NCI-H2029 (cell line): ENCODE data around the gene ZSCAN23.
"Not testable (repeated sequence)": the region's sequence is repeated elsewhere in the genome, so short reads cannot be mapped to it uniquely, and the experiment has no call there.

Experiments
- DNase-seq: peaks from one replicate; lab custom pipeline; 2025; lab: John Stamatoyannopoulos, UW

The ZSCAN23 gene

DNA sequence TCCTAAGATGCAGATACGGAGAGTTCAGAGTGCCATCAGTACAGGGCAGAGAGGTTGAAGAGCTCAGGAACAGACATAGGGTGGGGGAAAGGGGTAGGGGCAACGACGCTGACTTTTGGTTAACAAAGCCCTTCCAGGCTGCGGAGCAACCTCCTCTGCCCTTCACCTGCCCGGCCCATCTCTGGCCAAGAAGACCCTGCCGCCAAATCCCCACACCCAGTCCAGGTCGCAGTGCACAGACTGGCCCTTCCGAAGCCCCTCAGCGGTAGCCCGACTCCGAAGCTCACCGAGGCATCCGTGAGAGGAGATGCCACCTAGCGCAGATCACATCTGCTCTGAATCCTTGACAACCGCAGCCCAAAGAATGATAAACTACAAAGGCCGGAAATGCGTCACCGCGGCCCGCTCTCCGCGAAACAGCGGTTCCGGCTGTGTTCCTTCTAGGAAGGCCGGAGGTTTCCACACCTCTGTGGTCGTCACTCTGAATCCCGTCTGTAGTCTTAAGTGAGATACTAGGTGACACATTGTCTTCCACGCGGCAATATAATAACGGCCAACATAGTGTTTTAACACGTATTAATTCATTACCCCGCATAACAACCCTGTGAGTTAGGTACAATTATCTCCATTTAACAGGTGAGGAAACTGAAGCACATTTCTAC, at the start of gene ZSCAN23:
Gene ZSCAN23, minus strand, starts transcription at position 380 of the 662 bp plus-strand sequence. CDS start 7,225 bp downstream, outside the sequence.
- peak; percentile 27 for DNase-seq

DNA sequence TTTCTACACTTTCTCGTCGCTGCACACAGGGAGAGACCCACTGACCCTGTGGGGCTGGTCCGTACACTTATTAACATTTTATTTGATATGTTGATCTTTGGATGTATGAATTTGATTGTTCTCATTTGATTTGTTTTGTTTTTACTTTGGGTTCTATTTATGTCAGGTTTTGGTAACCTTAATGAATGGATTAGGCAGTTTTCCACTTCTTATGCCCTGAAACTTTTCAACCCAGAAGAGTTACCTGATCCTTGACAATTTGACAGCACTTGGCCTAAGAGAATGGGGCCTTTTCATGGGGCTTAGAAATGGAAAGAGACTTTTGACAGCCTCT, 48.7 kb upstream of the ZSCAN23 start:
- DNase-seq: no peak

DNA sequence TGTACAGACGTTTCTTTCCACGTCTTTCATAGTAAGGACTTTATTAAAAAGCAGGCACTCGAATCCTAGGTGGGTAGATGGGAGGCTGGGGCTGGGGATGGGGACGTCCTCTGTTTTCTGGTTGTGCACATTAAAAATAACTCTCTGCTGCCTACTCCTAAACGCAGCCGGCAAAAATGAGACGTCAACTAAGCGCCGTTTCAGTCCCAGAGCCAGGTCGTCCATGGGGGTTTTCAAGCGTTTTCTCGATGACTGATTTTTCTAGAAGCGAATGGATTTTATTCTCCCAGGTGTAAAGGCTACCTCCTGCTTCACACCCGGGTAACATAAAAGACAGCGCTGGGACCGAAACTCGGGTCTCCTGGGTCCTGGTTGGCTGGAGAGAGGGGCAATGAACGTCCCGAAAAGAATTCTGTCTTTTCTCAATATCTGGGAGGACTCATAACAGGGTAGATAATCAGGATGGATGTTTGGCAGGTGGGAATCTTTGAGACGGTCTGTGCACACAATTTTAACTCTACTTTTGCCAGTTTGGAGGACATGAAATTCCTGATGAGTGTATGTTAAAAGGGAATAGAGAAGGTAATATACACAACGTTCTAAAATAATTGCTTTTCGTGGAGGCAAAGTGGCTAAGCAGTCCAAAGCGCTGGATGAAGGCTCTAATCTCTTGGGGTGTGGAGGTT, 47.1 kb upstream of the ZSCAN23 start:
- no peak for DNase-seq

DNA sequence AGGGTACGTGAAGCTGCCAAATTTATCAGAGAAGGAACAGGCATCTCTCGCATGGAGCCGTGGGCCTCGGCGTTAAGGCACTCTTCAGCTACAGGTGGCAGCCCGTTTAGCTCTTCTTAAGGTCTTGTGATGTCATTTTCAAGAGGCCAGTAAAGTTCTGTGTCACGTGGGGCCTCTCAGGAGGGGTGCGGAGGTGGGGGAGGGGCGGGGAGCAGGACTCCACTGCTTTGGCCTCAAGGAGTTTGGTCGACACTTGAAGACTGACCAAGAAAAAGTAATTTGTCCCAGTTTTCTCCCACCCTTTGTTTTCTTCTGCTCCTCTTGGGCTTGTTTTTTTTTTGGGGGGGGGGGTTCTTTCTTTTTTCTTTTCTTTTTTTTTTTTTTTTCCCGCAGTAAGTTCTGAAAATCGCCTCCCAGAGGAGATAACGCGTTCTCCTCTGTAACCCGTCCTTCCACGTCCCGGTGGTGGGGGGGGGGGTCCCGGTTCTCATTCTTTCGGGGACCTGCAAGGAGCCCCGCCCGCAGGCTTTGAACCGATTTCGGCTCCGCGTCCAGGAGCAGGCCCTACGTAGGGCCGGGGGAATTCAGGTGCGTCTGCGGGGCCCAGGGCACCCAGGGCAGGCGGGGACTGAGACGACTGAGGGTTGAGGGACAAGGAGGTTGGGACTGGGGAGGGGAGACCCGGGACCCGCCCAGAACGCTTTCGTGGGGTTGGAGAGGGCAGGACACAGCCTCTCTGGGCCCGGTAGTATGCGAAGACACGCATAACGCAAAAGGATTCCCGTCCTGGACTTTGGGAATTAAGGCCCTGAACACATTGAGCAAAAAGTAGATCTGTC, 46.3 kb upstream of the ZSCAN23 start:
- no peak for DNase-seq

DNA sequence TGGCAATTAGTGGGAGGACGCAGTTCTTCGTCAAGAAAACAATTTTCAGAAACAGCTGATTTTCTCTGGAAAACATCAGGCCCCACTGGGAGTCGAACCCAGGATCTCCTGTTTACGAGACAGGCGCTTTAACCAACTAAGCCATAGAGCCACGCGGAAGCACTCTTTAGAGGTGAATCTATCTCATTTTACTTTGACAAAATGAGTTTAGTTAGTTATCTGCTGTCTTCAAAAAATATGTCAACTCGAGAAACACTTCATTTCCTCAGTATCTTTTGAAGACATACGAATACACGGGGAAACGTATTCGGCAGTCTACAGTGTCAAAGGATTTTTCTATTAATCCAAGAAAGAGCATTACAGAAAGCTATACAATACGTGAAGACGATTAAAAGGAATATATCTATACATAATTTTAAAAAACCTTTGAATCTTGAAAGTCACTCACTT, 45.6 kb upstream of the ZSCAN23 start:
- DNase-seq: no peak

DNA sequence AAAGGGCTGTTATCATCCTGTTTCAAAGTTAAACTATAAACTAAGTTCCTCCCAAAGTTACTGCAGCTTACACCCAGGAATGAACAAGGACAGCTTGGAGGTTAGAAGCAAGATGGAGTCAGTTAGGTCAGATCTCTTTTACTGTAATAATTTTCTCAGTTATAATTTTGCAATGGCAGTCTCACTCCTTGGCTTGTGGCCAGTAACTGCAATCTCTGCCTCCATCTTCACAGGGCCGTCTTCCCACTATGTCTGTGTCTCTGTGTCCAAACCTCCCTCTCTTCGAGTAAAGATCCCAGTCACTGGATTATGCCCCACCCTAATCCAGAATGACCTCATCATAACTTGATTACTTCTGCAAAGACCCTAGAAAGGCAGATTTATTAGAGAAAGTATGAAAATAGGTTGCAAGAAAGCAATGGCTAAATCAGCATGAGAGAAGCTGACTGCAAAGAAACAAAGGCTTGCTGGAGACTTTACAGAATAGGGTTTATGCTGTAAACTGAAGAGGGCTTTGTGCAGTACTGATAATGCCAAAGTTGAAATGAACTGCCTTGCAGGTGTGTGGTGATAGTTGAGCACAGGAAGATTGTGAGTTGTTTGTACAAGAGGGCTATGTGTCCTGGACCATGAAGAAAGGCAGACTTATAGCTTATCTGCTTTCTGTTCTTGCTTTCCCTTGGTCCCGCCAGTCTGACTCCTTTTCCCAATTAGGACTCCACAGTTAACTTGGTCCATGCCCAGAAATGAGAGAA, 43.9 kb upstream of the ZSCAN23 start:
- no peak for DNase-seq

DNA sequence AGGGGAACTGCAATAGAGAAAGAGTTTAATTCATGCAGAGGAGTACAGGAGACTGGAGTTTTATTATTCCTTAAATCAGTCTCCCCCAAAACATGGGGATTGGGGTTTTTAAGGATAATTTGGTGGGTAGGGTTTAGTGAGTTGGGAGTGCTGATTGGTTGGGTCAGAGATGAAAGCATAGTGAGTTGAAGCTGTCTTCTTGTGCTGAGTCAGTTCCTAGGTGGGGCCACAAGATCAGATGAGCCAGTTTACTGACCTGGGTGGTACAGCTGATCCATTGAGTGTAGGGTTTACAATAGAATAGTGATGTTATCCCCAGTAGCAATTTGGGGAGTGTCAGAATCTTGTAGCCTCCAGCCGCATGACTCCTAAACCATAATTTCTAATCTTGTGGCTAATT, 43.2 kb upstream of the ZSCAN23 start:
- DNase-seq: no peak

DNA sequence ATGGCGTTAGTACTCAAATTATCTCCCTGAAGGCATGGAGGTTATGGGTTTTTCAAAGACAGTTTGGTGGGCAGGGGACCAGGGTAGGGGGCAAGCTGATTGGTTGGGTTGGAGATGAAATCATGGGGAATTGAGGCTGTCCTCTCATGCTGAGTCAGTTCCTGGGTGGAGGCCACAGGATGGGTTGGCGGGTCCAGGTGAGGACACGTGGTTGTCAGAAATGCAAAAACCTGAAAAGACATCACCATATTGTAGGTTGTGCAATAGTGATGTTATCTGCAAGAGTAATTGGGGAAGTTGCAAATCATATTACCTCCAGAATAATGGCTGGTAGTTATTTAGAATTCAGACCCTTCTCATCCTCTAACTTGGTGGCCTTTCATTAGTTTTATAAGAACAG, 42.2 kb upstream of the ZSCAN23 start:
- DNase-seq: no peak

DNA sequence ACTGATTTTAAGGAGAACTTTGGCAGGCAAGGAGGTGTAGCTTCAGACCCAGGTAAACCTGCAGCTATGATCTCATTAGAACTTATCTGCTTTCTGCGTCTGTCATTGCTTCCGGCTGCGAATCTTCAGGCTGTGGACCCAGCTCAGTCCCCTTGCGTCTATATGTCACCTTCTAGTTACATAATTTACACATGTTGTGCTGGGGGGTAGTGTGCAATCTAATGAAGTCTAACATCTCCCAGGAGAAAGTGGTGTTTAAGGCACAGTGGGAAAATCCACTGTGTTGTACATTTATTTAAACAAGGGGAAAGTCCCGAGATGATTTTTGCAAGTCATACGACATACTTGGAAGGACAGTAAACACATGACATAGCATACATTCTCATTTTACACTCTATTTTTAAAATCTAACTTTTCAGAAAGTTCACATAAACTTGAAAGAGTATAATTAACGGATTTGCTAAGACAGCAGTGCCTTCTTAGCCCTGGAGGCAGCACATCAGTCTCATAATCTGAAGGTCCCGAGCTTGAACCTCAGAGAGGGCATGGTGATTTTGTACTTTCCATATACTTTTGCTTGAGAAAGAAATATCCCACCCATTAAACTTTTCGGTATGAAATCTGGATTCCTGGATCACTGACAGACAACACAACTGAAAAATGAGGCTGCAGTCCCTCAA, 37.1 kb upstream of the ZSCAN23 start:
- no peak for DNase-seq

DNA sequence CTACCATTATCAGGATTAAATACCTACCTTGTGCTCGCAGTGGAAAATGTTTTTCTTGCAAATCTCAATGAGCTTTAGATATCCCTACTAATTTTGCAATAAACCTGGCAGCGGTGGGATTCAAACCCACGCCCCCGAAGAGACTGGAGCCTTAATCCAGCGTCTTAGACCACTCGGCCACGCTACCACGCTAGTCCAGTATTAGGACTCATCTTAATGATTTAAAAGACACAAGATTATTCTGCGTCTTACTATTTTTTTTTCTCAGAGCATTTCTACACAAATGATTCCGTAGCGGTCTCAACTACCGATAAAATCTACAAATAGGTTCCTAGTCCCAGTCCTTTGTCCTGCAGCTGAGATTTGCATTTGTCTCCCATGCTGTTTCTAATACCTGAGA, 35.2 kb upstream of the ZSCAN23 start:
- DNase-seq: no peak

DNA sequence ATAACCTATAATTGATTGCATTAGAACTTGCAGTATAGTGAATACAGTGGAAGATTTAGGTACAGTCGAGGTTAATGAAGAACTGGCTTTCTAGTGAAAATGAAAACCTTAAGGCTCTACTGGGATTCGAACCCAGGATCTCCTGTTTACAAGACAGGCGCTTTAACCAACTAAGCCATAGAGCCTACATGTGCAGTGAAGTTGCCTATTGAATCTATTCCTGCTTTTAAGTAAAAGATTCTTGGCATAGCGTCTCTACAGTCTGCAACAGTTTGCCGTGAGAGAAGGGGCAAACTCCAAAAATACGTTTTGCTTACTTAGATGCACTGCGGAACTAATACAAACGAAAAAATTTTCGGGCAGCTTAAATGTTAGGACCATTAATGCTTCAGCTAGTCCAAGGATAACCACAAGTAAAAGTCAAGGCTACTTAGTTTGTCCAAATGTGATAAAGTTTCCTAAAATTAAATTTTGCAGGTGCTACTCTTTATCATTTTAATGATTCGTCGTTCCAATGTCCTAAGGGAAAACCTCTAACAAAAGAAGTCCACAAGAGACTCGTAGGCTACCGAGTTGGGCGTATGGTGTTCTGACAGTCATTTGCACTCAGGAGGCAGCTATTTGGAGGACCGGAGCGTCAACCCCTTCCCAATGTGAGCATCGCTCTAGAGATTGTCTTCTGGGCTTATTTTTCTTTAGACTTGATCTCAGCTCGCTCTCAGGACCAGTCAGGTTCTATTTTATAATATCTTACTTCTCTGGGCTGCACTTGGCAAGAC, 31.3 kb upstream of the ZSCAN23 start:
- DNase-seq: no peak

DNA sequence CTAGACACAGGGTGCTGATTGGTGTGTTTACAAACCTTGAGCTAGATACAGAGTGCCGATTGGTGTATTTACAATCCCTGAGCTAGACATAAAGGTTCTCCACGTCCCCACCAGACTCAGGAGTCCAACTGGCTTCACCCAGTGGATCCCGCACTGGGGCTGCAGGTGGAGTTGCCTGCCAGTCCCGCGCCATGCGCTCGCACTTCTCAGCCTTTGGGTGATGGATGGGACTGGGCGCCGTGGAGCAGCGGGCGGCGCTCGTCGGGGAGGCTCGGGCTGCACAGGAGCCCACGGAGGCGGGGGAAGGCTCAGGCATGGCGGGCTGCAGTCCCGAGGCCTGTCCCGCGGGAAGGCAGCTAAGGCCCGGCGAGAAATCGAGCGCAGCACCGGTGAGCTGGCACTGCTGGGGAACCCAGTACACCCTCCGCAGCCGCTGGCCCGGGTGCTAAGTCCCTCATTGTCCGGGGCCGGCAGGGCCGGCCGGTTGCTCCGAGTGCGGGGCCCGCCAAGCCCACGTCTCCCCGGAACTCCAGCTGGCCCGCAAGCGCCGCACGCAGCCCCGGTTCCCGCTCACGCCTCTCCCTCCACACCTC, 26.0 kb upstream of the ZSCAN23 start:
- not testable (repeated sequence) for DNase-seq

DNA sequence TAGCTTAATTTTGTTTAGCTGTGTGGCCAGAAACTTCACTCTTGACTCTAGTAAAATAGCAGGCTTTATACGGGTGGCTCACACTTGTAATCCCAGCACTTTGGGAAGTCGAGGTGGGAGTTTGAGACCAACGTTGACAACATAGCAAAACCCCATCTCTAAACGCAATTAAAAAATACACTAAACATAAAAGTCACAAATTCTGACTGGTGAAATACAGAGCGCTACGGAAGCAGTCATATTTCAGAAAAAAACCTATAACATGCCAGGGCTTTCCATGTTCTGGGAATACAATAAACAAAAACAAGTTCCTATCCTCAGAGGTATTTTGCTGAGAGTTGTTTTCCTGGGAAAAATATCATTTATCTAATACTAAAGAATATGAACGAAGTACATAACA, 24.8 kb upstream of the ZSCAN23 start:
- DNase-seq: no peak

DNA sequence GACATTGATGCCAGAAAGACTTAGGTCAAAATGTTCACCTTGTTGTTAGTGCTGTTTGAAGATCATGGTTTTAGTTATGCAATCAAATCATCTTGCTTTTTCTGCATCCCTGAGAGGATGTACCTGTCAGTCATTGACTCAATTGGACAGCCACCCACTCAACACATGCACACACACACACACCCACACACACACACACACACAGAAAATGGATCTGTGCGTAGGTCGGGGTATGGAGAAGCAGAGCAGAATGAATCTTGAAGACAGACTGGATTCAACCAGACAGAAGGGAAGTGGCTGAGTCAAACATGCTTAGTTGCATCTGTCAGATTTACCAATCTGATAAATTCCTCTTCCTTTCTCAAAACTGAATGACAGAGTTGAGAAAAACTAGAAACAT, 19.1 kb upstream of the ZSCAN23 start:
- no peak for DNase-seq

DNA sequence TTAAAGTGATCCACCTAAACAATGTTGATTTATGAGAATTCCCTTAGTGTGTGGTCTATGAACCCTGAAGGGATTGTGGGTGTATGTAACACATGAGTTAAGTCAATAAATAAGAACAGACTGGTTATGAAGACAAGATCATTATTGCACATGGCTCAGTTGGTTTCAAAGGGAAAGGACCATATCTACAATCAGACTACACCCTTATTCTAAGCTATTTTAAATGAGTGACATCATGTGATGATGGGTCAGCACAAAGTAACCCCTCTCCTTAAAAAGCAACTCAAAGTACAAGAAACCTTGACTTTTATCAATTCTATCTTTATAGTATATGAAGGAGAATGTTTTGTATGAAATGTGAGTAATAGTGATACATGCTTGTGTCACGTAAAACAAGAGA, 15.3 kb upstream of the ZSCAN23 start:
- DNase-seq: no peak

DNA sequence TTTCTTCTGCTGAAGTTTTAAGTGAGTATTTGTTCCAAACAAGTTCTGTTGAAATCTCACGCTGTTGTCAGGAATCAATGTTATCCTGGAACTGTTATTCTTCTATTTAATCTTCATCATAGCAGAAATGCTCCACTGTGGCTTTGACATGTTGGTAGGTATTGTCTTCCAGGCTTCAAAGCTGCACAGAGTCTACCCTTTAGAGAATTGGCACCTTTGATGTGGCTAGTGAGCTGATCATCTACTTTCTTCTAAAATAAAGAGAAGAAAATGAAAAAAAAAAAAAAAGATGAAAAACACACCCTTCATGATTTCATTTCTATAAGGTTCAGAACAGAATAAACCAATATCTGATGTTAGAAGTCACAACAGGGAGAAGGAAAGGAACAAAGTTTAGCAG, 5.8 kb upstream of the ZSCAN23 start:
- no peak for DNase-seq

DNA sequence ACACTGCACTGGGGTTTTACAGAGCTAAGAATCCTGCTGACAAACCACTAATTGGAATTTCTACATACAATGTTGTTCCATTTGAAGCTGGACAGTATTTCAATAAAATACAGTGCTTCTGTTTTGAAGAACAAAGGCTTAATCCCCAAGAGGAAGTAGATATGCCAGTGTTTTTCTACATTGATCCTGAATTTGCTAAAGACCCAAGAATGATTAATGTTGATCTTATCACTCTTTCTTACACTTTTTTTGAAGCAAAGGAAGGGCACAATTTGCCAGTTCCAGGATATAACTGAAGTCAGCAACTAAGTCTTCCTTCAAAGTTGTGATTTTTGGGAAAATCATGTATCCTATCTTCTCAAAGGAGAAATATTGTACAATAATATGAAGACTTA, 4.2 kb upstream of the ZSCAN23 start:
- DNase-seq: not testable (repeated sequence)

DNA sequence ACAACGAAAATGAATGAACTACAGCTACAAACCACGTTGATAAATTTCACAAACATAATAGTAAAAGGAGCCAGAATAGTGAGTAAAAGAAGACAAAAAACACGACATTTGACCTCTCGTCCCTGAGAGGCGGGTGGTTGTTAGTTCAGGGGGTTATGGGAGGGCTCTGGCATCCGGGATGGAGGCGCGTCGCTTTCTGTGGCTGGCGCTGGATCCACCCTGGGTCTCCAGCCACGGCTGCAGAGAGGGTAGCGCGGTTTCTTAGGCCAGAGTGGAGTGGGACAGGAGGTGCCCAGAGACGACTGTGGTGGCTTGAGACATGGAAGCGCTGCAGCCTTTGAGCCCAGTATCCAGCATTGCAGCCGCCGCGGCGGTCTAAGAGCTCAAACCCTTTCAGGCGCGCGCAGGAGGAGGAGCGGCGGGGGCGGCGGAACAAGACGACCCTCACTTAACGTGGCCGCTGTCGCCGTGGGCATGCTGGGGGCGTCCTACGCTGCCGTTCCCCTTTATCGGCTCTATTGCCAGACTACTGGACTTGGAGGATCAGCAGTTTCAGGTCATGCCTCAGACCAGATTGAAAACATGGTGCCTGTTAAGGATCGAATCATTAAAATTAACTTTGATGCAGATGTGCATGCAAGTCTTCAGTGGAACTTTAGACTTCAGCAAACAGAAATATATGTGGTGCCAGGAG, 3.7 kb upstream of the ZSCAN23 start:
- DNase-seq: no peak

DNA sequence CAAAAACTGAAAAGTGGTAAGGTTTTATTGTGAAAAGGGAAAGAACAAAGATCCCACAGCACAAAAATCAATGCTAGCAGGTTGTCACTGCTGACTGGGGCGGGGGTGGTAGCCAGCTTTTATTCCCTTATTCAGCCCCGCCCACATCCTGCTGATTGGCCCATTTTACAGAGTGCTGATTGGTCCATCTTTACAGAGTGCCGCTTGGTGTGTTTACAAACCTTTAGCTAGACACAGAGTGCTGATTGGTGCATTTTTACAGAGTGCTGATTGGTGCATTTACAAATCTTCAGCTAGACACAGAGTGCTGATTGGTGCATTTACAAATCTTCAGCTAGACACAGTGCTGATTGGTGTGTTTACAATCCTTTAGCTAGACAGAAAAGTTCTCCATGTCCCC, 1.5 kb upstream of the ZSCAN23 start:
- not testable (repeated sequence) for DNase-seq

DNA sequence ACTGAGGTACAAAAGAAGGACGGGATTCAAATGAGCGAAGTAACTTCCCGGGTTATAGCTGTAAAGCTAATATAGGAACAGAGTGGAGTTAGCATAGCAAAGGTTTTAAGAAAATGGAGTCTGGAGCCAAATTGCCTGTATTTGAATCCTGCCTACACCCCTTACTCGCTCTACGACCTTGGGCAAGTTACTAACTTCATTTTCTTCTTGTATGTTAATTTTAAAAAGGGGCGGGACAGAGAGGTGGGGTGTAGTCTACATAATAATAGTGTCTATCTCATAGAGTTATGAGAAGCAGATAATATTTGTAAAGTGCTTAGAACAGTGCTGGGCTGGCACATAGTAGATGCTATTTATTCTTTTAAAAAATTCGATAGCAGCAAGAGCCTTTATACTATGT, 705 bp downstream of the ZSCAN23 start:
- DNase-seq: no peak
